GM19239 (cell line): ENCODE results near the gene RABL3.
"Not testable (repeated sequence)": the region's sequence is repeated elsewhere in the genome, so short reads cannot be mapped to it uniquely, and the experiment has no call there.

ENCODE experiments used
- DNase-seq: peaks from one replicate; pipeline ENCODE4 v3.0.0; 2011; ENCODE audit warnings: low spot score; ENCODE audit not compliant: insufficient read length
- FAIRE-seq: peaks from 2 replicates; lab custom pipeline; 2011; peaks lifted over from hg19 to GRCh38; lab: Jason Lieb, UNC

RABL3 gene

DNA sequence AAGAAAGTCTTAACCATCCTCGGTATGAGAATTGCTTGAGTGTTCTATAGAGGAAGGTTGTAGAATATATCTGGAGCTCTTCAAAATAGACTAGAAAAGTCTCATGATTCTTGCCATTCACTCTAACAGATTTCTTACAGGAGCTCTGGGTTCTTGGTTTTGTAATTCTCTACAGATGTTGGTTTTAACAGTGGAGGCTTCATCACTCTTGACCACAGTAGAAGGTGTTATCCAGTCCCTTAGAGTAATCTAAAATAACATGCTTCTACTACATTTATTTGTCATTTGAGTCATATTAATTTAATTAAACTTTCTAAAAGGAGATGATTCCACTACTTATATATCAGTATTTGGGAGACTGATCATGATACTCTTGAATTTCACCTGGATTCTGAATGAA lies 9.9 kb upstream of the RABL3 start:
- DNase-seq, result no peak
- no peak for FAIRE-seq

DNA sequence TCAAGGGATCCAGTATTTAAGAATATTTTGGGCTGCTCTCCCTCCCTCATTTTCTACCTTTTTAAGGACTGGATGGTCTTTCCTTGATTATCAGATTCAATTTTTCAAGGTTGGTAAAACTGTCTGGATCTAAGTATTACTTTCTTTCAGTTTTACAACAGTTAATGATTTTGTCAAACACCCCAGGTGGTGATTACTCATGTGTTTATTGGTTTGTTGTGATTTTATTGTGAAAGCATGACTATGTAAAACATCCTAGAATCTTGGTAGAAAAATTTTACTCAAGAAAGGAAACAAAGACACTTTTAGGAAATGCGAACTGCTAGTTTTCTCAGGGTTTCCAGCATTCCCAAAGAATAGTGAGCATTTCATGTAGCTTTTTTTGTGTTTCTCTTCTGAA lies 7.5 kb upstream of the RABL3 start:
- FAIRE-seq, result peak; percentile 42
- no peak for DNase-seq

DNA sequence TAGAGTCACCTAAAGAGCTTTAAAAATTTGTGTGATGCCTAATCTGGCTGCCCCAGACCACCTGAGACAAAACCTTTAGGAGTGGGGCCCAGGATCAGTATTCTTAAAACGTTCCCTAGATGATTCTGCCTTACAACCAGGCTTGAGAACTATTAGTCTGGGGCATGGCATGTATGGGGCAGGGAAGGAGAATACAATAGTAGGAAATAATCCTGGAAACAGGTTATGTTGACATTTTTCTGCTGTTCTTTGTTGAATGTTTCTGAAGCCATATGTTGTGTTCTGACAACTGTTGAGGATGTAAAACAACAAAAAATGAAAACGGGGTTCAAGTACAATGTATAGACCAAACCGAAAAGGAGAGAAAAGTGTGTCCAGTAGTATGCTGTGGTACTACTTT lies 3.1 kb upstream of the RABL3 start:
- DNase-seq (no peak), FAIRE-seq (no peak)

DNA sequence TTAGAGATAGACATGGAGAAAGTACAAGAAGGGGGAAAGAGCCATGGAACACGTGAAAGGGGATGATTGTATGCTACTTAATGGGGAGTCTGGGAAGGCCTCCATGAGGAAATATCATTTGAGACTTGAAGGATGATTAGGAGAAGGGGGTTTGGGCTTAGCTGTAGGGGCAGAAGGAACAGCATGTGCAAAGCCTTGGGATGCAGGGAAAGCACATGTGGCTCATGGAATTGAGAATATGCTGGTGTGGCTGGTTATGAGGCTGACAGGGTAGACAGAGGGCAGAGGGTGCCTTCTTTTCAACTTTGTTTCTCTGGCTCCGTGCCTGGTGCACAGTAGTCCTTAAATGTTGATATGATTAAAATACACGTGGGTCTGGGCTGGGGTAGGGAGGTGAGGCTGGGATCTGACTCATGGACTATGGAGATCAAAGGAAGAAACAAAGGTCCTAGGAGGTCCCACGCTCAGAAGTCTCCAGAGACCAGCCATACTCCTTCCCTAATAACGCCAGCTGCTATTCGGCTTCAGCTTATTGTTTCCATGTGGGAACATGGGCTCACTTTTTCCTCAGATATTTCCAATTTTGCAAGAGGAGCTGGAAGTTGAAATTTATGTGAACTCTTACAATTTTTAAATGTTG lies 1.4 kb upstream of the RABL3 start:
- FAIRE-seq, result no peak
- DNase-seq, result no peak

DNA sequence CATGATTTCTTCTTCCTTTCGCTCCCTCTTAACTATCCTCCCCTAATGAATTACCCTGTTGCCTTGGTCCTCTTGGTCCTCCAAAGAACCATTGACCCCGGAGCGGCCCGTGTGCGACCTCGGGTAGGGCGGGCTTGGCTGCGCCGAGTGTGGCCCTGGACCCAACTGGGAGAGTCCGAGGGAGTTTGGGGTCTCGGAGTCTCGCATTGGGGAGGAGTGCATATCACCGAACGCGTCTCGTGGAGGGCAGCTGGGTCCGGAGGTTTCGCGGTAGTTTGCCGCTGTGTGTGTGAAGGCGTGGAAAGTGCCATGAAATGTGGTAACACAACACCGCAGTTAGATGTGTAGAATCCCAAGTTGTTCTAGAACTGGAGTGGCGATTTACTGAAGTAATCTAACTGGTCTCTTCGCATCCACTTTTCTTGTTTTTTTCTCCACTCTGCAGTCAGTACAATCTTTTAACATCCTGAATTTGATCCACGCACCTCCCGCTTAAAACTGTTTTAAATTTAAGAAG lies 591 bp upstream of the RABL3 start:
- DNase-seq (no peak), FAIRE-seq (no peak)

DNA sequence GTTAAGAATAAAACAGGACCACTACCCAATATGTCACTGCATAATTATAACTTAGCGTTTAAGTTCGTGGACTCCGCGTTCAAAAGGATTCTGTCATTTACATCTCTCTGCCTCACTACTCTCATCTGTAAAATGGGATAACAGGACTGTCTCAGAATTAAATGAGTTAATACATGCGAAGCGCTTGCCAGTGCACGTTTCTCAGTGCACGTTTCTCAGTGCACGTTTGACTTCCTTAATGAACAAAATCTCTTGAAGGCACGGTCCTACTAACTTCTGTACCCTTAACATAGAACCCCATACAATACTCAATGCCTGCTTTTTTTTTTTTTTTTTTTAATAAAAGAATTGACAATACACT lies 499 bp downstream of the RABL3 start:
- no peak for FAIRE-seq
- DNase-seq, result no peak

DNA sequence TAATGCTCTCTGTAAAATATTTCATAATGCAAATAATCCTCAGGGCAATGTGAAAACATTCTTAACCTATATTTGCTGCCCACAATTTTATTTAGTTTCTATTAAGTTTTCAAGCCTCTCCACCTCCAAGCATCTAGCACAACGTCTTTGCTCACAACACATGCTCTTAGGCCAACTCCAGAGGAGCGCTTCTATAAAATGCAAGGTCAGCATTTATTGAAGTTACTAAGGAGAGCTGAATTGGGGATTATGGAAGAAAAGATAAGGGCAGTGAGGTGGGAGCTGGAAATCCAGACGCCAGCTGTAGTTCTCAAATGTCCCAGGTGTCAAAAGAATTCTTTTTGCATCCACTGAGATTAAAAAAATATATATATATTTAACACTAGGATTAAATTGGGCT lies 996 bp downstream of the RABL3 start:
- no peak for DNase-seq
- peak; percentile 31 for FAIRE-seq

DNA sequence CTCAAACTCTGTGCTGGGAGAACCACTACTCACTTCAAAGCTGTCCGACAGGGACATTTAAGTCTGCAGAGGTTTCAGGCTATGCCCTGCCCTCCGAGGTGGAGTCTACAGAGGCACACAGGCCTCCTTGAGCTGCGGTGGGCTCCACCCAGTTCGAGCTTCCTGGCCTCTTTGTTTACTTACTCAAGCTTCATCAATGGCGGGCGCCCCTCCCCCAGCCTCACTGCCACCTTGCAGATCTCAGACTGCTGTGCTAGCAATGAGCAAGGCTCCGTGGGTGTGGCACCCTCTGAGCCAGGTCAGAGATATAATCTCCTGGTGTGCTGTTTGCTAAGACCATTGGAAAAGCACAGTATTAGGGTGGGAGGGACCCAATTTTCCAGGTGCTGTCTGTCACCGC lies 4.3 kb downstream of the RABL3 start:
- not testable (repeated sequence) for DNase-seq, FAIRE-seq

DNA sequence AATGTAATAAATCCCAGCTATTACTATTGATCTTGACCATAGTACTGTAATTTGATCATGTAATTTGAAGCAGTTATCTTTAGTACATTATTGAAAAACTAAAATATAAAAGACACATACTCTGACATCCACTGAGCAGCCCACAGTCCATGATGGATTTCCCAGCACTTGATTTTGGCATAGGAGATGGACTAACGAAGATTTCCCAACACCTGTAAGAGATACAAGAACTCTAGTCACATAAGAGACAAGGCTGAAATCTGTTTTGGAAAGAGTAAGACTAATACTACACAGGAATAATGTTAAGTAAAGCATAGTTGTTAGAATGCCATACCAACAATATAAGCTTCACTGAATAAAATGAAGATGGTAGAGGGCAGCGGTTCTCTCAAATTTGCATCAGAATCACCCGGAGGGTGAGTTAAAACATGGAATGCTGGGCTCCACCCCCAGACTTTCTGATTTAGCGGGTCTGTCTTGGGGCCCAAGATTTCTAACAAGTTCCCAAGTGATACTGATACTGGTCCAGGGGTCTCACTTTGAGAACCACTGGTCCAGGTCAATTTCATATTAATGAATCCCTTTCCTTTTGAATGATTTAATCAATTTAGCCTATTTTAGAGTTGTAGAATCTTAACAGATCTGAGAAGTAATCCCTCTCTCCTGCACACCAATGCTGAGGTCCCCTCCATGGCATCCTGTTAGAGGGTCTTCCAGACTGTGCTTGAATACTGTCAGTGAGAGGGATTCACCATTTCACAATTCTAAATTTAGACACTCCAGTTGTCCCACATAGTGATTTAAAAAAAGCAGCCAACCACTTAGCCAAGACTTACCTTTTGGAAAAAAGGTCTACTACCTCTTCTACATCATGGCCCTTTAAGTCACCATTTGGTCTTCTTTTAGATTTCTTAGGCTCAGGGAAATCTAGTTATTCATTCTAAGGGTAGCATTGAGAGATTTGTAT lies 11.5 kb downstream of the RABL3 start:
- DNase-seq, result no peak
- no peak for FAIRE-seq

DNA sequence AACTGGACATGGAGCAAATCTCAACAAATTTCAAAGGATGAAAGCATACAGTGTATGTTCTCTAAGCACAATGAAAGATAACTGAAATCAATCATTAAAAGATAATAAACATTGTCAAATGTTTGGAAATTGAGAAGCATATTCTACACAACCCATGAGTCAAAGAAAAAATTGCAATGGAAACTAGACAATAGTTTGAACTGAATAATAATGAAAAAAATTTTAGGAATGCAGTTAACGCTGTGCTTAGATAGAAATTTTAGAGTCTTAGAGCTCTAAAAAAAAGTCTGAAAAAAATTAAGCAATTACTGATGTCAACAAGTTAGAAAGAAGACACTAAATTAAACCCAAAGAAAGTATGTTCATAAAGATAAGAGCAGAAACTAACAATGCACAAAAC lies 15.5 kb downstream of the RABL3 start:
- DNase-seq (no peak), FAIRE-seq (no peak)

DNA sequence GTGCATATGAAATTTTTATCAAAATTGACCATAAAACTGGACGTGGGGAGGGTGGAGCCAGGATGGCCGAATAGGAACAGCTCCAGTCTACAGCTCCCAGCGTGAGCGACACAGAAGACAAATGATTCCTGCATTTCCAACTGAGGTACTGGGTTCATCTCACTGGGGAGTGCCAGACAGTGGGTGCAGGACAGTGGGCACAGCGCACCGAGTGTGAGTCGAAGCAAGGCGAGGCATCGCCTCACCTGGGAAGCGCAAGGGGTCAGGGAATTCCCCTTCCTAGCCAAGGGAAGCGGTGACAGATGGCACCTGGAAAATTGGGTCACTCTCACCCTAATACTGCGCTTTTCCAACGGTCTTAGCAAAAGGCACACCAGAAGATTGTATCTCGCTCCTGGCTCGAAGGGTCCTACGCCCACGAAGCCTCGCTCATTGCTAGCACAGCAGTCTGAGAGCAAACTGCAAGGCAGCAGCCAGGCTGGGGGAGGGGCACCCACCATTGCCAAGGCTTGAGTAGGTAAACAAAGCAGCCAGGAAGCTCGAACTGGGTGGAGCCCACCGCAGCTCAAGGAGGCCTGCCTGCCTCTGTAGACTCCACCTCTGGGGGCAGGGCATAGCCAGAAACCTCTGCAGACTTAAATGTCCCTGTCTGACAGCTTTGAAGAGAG lies 23.0 kb downstream of the RABL3 start:
- not testable (repeated sequence) for FAIRE-seq, DNase-seq

DNA sequence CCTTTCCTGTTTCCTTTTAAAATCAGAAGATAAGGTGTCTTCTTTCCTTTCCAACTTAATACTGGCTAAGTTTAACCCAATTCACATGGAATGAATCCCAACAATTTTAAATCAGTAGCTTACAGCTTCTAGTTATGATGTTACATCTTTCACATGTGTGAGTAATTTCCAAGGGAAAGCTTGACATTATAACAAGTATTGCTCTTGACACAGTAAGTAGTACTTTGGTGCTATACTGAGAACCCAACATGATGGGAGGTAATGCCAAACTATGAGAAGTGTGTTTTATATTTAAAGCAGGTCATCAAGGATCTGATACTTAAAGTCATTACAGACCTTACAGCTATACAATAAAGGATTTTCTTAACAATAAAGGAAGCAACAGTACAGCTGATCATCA lies 29.1 kb downstream of the RABL3 start:
- no peak for FAIRE-seq
- DNase-seq, result no peak

DNA sequence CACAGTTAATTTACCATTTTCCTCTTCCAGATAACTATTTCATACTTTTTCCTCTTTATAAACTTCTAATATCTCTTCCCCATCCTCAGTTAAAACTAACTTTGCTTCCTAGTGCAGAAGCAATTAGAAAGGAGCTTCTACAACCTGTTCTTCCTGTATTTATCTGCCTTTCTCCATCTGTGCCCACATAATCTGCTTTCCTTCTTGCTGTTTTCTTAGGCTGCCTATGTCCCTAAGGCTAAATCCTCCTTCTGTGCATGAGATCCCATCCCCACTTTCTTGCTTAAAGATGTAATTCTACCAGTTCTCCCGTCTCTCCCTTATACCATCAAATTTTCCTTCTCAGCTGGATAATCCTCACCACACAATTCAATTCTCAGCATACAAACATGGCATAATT lies 31.9 kb downstream of the RABL3 start:
- DNase-seq, result no peak
- FAIRE-seq, result no peak

DNA sequence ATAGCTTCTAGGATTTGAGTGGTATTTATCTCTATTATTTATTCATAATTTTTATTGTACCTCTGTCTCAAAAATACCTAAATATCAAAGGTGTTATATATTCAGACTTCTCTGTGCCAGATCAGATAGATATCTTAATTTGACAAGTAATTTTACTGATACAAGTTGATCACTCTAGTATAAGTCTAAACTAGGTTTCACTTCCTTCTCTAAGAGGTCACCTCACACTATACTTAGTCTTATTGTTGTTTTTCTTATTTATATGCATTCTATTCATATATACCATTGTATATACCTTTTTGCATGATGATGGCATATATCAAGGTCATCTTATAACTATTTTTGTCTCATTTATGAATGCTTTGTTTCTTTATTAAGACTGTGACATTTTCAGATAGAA lies 33.9 kb downstream of the RABL3 start:
- no peak for DNase-seq
- peak; percentile 21 for FAIRE-seq

DNA sequence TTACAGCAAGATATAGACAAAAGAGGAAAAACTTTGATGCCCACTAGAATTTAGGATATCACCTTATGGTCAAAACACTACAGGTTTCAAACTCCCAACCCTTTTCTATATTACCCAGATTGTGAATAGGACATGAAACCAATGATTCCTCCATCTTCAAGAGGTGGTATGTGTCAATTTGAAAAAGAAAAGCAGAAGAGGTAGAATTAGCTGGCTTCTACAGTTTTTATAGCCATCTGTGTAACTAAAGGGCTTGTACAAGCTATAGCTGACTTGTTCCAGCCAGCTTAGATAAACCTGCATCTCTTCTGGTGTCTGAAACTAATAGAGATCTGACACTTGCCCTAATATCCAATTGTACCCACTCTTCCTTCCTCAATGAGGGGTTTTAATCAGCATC lies 35.4 kb downstream of the RABL3 start:
- DNase-seq (no peak), FAIRE-seq (no peak)

DNA sequence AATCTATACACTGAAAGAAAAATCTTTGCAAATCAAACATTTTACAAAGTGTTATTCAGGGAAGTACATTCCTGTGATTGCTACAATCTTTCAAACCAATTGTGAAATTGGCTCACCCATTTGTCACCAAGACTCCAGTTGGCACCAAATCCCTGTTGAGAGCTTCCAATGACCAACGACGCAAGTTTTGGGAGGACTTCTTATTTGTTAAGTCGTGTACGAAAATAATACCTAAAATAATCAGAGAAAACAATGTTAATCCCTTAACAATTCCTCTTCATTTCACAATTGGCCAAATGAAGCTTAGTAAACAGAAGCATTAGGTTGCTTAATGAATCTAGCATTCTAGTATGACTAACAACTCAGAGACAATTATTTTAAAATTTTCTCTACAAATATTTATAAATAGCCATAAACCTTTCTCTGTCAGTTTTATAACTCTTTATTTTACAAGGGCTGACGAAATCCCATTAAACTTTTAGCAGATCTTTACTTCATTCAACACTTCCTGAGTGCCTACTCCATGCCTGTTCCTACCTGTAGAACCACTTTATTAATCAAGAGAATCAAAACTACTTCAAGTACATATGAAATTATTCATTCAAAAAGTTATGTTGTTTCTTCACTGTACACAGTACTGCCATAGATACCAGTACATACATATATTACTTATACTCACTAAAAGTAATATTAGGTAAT lies 36.3 kb downstream of the RABL3 start:
- FAIRE-seq (no peak), DNase-seq (no peak)

DNA sequence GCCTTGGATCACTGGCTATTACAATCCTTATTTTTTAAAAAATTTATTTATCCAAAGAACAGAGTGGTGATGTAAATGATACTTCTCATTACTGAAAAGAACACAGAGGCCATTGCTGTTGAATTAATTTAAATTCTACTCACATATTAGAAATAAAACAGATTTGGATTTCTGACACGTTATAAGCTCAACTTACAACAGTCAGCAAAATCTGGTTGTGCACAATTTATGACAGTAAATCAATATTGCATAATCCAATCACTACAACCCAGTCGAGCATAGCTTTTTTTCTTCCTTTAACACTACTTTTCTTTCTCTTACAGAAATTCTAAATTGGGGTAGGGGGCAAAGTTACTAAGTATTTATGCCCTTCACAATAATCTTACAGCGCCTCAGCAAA lies 43.0 kb downstream of the RABL3 start:
- FAIRE-seq (no peak), DNase-seq (no peak)

DNA sequence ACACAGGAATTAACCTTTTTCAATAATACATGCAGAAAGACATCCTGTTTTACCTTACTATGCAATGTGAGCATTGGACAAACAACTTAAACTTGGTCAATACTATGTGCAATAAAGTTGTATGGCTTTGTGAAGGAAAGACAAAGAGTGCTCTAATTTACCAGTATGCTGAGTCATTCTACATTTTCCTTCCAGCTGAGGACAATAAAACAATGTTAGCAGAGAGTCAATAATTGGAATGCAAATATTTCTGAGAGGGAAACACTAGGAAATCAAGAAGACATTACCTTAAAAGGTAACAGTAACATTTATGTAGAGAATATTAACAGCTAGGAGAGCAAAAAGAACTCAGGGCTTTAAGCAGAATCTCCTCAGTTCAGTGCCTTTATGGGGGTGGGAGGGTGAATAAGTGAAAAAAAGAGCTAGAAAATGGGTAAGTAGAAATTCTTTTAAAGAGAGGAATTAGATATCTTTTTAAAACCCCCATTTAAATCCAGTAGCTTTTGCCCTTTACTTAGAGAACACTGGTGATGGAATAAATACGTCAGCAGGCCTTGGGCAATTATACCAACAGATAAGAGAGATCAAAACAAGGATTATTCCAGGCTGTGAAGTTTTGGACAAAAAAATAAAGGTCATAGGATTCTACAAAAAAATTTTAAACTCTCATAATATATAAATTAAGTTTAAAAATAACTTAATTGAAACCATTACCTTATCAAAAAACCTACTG lies 48.7 kb downstream of the RABL3 start:
- FAIRE-seq (peak; percentile 74), DNase-seq (no peak)

DNA sequence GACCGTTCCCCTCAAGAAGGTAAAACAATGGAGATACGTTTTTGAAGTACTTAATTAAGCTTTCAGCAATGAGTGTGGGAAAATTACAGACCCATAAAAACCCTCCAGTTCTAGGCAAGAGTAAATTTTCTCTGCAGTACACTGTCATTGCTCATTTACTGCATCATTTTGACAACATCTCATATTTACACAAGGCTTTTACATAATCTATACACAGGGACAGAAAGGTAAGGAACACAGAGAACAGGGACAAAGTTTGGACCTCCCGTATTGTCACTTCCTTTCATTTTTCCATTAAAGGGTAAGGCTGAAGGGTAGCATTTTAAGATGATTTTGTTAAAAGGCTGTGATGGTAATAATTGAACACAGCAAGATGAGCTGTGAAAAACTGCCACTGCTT lies 52.9 kb downstream of the RABL3 start:
- DNase-seq (no peak), FAIRE-seq (peak; percentile 28)

DNA sequence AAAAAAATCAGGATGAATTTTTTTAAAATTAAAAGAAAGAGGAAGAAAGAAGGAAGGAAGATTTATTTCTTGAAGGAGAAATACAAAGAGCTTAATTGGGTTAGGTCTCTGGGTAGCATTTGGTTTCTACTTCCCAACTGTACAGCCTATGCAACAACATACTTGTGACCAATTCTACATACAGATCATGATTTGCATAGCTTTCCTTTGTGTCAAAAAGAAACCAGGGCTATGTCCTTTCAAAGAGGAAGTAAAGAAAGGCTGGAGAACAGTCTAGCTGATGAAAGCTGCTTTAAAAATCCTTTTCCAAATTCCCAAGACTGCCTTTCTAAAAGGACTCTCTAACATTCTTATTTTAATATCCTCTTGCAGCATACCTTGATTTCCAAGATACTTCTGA lies 54.2 kb downstream of the RABL3 start:
- peak; percentile 99 for FAIRE-seq

More for the DNA sequence above, 54.2 kb downstream of the RABL3 start:
- DNase-seq, result peak; percentile 18
